ENCODE results near the gene DDN.

Gene DDN

GRCh38 chr12:48956279-48957140 lies 42.7 kb downstream of the DDN start:
- Histone ChIP-seq H3K27ac (peak overlapping the region; percentile 60 to 87), H3K4me3 (peak overlapping the region; percentile 90)
- TF ChIP-seq CTCF (IDR thresholded peaks at IDR 0.05), result no peak
- peak; percentile 94 for DNase-seq (ENCODE audit: low spot score)

- no peak for TF ChIP-seq CTCF (IDR thresholded peaks at IDR 0.05)
- no peak overlapping the region for H3K27ac ChIP-seq
- no peak for DNase-seq (ENCODE audit: low spot score)
- no peak overlapping the region for H3K4me3 ChIP-seq
Observed at GRCh38 chr12:48954841-48955501, 44.2 kb downstream of the DDN start.

- Histone ChIP-seq H3K4me3 (no peak overlapping the region), H3K27ac (no peak overlapping the region)
- TF ChIP-seq CTCF (IDR thresholded peaks at IDR 0.05), result no peak
- no peak for DNase-seq (ENCODE audit: low spot score)
Observed at GRCh38 chr12:48954061-48954460, 45.1 kb downstream of the DDN start.

- DNase-seq (ENCODE audit: low spot score), result no peak
- no peak overlapping the region for H3K4me3 ChIP-seq
- H3K27ac ChIP-seq, result no peak overlapping the region
- no peak for TF ChIP-seq CTCF (IDR thresholded peaks at IDR 0.05)
Observed at GRCh38 chr12:48952691-48953090, 46.5 kb downstream of the DDN start.

- no peak for TF ChIP-seq CTCF (IDR thresholded peaks at IDR 0.05)
- Histone ChIP-seq H3K4me3 (no peak overlapping the region), H3K27ac (no peak overlapping the region)
- DNase-seq (ENCODE audit: low spot score), result no peak
Observed at GRCh38 chr12:48947727-48948126, 51.4 kb downstream of the DDN start.

- no peak for DNase-seq (ENCODE audit: low spot score)
- H3K27ac ChIP-seq, result no peak overlapping the region
- no peak for TF ChIP-seq CTCF (IDR thresholded peaks at IDR 0.05)
Observed at GRCh38 chr12:48946943-48947342, 52.2 kb downstream of the DDN start.

GRCh38 chr12:48946205-48946604 lies 53.0 kb downstream of the DDN start:
- Histone ChIP-seq H3K27ac (no peak overlapping the region), H3K4me3 (no peak overlapping the region)
- no peak for DNase-seq (ENCODE audit: low spot score)
- TF ChIP-seq CTCF (IDR thresholded peaks at IDR 0.05), result no peak

More at GRCh38 chr12:48946943-48947342, 52.2 kb downstream of the DDN start:
- no peak overlapping the region for H3K4me3 ChIP-seq
